Esophagus muscularis mucosa (tissue), 3 donors: ENCODE measurements around the gene CYBA.

Experiments used
- CTCF ChIP-seq, 3 experiments: fragments of 200-600 bp in 2 of 3; fragments of 450-650 bp in 1 of 3; sonication (generic) in 2 of 3; IDR thresholded peaks; one replicate each; pipeline ENCODE4 v1.5.1; 2017 to 2019; ENCODE audit warnings: antibody characterized with exemption in 3 of 3, mild to moderate bottlenecking in 2 of 3, moderate library complexity in 1 of 3
- POLR2A ChIP-seq: fragments of 450-650 bp; IDR thresholded peaks from one replicate; pipeline ENCODE4 v1.6.1; 2017; ENCODE audit warnings: antibody characterized with exemption, moderate library complexity, mild to moderate bottlenecking, low read depth
- POLR2AphosphoS5 ChIP-seq, 2 donors: sonication (generic); formaldehyde crosslinking; IDR thresholded peaks; one replicate each; pipeline ENCODE4 v1.6.1; 2017; ENCODE audit warnings: antibody characterized with exemption in 2 of 2

DNA sequence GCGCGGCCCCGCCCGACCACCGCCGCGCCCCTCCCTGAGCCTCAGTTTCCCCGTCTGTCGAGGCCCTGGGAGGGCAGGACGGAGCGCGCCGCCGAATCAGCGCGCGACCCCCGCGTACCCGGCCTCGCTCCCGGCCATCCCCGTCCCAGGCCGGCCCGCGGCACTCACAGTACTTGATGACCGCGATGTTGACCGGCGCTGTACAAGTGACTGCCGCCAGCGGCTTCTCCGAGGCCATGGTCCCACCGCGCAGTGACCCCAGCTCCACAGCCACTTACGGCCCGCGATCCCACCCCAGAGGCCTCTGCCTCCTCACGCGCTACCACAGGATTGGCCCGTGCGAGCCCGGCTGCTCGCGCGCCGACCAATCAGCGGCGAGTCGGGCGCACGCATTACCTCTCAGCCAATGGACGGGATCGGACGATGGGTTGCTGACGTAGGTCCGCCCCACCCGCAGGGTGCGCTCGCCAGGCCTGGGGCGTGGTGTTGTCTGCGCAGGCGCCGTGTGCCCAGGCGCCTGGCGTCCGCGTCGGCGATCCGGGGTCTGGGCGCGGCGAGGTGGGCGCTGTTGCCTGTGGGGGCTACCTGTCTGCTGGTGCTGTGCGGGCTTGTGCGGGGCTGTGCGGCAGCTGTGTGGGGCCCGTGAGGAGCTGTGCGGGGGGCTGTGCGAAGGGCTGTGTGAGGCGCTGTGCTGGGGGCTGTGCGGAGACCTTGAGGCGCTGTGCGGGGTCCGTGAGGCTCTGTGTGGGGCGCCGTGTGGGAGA, 12.2 kb upstream of the CYBA start, which contains the start of gene MVD:
- peak in 1 of 3 experiments; percentile 21 for TF ChIP-seq CTCF (IDR thresholded peaks at IDR 0.05)
- peak; percentile 43 for TF ChIP-seq POLR2A
- peak; percentile 93 to 95 for TF ChIP-seq POLR2AphosphoS5 (IDR thresholded peaks at IDR 0.05)
